GM10266 (cell line): ENCODE results near the gene NRXN3.

Experiments used
- DNase-seq: peaks from one replicate; pipeline ENCODE4 v3.0.0; 2012; ENCODE audit errors: extremely low spot score
- TF ChIP-seq, protein P1 (sequence below): IDR thresholded peaks from 2 replicates; pipeline ENCODE4 v1.5.1; 2012; ENCODE audit warnings: mild to moderate bottlenecking, low read depth; ENCODE audit not compliant: control insufficient read depth, insufficient read depth; ENCODE audit errors: missing control alignments

Gene NRXN3

DNA sequence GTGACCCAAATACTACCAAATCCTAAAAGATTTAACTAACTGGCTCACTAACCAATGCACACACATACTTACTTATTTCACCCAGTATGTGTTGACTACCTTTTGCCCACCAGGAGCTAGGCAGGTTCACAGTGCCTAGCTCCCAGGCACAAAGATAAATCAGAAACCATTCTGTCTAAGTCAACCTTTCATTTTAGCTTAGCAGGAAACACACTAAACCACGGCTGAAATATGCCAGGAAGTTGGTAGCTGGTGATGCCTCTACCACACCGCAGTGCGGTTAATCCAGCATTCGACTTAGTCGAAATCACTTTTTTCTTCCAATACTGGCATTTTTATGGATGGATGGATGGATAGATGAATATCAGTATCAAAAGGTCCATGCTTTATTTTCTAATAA lies 1443.5 kb downstream of the NRXN3 start:
- TF ChIP-seq, protein P1, sequence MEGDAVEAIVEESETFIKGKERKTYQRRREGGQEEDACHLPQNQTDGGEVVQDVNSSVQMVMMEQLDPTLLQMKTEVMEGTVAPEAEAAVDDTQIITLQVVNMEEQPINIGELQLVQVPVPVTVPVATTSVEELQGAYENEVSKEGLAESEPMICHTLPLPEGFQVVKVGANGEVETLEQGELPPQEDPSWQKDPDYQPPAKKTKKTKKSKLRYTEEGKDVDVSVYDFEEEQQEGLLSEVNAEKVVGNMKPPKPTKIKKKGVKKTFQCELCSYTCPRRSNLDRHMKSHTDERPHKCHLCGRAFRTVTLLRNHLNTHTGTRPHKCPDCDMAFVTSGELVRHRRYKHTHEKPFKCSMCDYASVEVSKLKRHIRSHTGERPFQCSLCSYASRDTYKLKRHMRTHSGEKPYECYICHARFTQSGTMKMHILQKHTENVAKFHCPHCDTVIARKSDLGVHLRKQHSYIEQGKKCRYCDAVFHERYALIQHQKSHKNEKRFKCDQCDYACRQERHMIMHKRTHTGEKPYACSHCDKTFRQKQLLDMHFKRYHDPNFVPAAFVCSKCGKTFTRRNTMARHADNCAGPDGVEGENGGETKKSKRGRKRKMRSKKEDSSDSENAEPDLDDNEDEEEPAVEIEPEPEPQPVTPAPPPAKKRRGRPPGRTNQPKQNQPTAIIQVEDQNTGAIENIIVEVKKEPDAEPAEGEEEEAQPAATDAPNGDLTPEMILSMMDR: no peak
- no peak for DNase-seq

DNA sequence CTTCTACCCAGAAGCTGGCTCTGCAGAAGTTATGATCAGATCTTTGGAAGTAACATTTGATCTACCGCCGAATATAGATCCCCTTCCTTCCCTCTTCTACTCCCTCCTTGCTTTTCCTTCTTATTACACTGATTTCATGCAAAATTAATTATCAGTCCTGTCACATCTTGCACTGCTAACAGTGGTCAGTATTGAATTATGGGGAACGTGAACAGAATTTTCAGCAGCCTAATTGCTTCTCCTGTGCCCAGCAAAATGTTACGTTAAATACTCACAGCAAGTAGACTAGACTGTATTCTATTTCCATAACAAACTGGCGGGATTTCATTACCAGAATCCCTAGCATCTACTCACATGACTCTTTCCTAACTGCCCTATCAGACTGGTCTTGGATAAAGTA lies 1444.3 kb downstream of the NRXN3 start:
- no peak for DNase-seq
- TF ChIP-seq, protein P1: no peak

DNA sequence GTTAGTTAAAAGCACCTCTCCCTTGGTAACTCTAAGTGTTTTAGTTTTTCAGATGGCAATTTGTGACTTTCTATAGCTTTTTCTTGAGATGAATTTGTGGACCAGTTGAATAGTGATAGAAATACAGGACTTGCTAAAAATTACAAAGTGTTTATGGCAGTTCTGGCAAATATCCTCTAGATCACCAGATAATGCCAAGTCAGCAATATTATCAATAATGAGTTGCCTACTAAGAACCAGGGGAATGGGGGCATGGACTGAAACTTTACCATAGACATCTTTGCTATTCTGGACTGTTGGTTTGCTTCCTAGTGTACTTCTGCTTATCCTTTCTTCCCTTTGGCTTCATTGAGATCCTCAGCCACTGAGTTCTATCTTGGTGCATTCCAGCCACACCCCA lies 1456.9 kb downstream of the NRXN3 start:
- DNase-seq: no peak
- TF ChIP-seq, protein P1: no peak

DNA sequence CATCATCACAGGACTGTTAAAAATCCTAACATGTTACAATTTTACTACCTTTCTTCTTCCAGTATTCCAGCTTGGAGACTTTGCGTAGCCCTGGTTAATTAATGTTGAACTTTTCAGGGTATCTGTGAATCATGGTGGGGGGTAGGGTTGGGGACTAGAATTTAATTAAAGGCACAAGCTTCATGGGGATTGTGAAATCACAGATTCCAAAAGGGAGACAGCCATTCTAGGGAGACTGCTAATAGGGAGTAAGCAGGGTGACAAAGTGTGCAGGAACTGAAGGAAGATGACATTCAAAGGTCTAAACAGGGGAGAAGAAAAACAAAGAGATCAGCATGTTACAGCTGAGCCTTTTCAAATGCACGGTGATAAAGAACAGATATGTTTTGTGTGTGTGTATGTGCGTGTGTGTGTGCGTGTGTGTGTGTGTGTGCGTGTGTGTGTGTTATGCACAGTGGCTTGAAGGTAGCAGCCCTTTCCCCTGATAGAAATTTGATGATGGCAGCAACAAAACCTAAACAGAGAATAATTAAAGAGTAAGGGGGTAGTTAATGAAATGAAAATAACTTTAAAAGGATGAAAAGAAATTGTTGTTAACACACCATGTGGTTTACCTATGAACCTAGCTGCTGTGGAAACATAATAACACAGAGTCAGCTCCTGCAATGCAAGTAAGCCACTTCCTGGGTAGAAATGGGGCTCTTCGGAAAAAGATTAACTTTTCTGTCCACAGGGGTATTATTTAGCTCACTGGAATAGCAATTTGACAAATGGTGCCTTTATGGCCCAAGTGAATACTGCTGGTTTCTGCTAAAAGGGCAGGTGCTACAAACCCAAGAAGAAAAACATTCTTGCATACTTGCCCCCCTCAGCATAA lies 1459.5 kb downstream of the NRXN3 start:
- no peak for DNase-seq
- TF ChIP-seq, protein P1: no peak

DNA sequence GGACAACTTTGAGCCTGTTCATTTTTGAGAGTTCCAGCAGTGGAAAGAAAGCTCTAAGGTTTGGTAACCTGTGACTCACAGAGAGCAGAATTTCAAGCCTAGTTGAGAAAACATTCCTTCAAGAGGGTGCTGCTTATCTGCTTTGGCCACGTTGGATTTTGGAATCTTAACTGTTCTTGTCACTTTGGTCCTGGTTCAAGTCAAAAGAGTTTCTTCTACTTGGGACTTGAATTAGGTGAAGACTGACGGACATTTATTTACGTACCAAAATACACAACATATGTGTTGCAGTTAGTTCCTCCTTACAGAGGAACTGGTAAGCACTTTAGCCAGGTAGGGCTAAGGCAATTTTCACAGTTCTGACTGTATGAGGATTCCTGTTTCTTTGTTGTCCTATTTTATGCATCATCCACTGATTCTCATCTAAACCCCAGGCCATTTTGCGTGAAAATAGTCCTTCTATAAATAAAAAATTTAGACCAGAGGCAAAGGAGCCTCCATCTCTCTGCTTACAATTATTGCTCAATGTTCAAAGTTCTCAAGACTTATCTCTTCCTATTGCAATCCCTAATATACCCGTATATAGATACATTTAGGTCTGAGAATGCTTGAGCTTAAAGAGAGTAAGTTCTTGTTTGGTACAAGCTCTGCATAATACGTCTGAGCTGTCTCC lies 1460.3 kb downstream of the NRXN3 start:
- no peak for DNase-seq
- TF ChIP-seq, protein P1: no peak

DNA sequence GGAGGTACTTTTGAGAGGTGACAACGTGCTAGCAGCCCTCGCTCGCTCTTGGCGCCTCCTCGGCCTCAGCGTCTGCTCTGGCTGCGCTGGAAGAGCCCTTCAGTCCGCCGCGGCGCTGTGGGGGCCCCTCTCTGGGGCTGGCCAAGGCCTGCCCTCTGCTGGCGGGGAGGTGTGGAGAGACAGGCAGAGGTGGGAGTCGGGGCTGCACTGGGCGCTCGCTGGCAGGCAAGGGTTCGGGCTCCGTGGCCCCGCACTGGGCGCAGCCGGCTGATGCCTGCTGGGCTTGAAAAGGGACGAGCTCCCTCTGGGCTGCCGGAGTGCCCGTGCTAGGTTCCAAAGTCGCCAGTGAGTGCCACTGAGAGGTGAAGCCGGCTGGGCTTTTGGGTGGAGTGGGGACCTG lies 1461.1 kb downstream of the NRXN3 start:
- TF ChIP-seq, protein P1: no peak

More for the DNA sequence above, 1461.1 kb downstream of the NRXN3 start:
- DNase-seq: no peak
